LNCAP (cell line): ENCODE measurements around the gene ICAM3.

Source experiments
- TF ChIP-seq, protein P1 (sequence below): fragments of 450-650 bp; IDR thresholded peaks from 2 replicates; pipeline ENCODE4 v1.5.1; 2017; ENCODE audit warnings: mild to moderate bottlenecking

Gene ICAM3

DNA sequence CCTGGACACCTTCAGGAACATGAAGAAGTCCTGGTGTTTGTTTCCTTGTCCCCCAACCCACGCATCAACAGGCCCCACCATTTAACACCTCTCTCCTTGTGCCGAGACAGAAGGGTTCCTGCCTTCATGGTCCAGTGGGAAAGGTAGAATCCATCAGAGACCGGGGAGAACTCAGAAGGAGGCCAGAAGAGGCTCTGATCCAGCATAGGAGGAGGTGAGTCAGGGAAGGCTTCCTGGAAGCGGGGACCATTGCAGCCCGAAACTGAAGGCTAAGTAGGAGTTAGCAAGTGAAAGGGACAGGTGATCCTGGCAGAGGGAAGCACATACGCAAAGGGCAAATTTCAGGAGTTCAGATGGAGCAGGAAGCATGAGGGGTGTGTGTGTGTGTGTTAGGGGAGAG is 484 bp downstream of the ICAM3 start:
- TF ChIP-seq, protein P1, sequence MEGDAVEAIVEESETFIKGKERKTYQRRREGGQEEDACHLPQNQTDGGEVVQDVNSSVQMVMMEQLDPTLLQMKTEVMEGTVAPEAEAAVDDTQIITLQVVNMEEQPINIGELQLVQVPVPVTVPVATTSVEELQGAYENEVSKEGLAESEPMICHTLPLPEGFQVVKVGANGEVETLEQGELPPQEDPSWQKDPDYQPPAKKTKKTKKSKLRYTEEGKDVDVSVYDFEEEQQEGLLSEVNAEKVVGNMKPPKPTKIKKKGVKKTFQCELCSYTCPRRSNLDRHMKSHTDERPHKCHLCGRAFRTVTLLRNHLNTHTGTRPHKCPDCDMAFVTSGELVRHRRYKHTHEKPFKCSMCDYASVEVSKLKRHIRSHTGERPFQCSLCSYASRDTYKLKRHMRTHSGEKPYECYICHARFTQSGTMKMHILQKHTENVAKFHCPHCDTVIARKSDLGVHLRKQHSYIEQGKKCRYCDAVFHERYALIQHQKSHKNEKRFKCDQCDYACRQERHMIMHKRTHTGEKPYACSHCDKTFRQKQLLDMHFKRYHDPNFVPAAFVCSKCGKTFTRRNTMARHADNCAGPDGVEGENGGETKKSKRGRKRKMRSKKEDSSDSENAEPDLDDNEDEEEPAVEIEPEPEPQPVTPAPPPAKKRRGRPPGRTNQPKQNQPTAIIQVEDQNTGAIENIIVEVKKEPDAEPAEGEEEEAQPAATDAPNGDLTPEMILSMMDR, result no peak

DNA sequence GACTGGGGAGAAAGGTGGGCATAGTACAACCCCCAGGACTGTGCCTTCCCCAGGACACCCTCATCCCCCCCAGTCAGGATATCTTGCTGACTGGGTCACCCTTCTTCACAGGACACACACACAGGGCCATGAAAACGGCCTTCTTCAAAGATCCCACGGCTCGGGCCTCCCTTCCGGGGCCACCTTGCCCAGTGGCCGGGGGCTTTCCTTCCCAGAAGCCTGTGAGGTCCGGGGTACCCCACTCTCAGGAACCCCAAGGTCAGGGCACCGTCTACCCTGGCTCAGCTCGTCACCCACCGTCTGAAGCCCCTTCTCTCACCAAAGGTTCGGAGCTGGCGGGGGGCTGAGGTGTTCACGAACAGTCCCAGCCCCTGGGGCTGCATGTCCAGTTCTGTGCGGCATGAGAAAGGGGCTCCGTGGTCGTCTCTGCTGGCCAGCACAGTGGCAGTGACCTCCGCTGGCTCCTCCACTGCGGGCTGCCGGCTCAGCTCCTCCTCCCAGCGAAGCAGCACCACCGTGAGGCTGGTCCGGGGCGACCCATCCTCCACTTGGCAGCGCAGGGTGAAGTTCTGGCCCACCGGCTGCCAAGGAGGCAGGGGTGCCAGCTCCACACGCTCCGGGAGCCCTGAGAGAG is 4.0 kb downstream of the ICAM3 start:
- TF ChIP-seq, protein P1, result no peak

DNA sequence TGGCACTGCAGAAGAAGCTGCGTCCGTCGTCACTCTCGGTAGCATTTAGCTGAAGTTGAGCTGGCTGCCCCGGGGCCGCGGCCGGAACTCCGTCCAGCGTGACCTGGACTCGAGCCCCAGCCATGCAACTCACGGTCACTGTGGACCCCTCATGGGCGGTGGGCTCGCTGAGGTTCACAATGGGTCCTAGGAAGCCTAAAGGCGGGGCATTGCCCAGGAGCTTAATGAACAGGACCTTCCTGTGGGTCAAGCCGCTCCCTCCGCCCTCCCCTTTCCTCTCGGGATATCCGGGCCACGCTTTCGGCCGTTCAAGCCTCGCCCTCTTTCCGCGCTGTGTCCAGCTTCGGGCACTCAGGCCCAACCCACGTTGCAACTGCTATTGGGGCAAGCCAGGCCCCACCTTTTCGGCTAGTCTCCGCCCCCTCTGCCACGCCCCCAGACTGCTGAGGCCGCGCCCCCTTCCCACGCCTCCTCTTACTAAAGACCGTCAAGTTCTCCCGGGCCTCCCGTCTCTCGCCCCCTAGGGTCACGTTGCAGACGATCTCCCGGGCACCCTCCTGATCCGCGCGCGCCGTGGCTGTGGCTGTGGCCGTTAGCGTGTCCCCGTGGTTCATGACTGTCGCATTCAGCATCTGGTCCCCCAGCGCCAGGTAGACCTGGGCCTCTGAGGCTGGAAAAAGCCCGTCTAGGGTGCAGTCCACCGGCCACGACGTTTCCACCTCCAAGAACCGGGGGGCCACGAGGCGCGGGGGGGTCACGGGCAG is 4.7 kb downstream of the ICAM3 start:
- TF ChIP-seq, protein P1, result no peak

DNA sequence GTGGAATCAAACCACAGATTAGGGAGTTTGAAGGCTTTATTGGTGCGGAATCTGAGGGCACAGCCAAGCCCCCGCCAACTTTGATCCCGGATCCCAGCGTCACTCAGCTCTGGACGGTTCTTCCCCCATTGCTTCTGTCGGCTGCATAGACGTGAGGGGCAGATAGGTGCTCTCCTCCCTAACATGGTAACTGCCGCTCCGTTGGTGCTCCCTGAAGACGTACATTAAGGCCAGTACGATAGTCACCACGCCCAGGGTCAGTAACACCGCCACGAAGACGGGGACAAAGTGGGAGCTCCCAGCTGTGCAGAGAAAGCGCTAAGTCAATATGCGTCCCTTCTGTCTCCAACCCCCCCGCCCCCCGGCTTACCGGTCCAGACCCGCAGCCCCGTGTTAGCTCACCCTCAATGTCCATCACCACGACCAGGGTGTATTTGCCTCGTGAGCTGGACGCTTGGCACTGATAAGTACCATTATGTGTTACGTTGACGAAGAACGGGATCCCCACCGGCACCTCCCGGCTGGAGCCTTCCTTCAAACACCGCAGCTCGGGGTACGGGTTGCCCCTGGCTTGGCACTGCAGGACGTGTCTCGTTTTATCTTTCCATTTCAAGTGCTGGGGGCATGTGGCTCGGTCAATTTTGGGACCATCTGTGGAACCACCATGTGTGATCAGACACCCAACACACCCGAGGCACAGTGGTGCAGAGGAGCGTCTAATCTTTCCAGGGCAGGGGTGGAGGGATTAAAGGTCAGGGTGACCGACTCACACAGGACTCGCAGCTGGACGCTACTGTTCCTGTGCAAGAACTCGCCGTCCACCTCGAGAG is 5.5 kb downstream of the ICAM3 start:
- TF ChIP-seq, protein P1, result no peak

DNA sequence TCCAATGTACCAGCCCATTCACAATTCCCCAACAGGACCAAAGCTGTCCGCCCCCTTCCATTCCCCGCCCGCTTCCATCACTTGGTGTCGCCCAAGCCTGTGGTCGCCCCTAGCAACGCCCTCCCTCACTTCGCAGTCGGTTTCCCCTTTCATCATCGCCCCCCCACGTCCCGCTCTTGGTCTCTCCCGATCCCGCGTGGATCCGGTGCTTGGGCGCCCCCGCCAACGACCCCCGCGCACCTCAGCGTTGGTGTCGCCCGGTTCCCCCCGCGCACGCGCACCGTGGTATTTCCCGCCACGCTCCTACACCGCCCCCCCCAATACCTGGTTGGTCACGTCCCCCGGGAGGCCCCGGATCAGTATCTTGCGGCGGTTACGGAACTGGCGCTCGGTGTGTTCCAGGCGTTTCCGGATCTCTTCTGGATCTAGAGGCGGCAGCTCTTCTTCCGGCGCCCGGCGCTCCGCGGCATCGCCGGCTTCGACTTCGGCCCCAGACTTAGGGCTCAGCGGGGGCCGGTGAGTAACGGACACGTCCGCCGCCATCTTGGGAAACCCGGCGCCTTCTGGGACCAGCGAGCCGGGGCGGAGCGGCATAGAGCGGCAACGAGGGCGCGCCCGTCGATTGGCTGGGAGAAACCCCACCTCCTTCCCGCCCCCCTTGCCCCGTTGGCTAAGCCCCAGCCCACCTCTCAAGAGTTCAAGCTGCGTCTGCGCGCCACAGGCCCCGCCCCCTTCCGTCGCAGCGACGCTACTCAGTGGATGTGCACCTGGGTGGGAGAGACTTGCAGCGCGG is 6.3 kb downstream of the ICAM3 start, which contains the start of gene RAVER1:
Gene RAVER1 (minus strand): TSS at position 565 of the 793 bp plus-strand sequence. CDS start 22 bp downstream, at position 543.
- TF ChIP-seq, protein P1, result no peak

DNA sequence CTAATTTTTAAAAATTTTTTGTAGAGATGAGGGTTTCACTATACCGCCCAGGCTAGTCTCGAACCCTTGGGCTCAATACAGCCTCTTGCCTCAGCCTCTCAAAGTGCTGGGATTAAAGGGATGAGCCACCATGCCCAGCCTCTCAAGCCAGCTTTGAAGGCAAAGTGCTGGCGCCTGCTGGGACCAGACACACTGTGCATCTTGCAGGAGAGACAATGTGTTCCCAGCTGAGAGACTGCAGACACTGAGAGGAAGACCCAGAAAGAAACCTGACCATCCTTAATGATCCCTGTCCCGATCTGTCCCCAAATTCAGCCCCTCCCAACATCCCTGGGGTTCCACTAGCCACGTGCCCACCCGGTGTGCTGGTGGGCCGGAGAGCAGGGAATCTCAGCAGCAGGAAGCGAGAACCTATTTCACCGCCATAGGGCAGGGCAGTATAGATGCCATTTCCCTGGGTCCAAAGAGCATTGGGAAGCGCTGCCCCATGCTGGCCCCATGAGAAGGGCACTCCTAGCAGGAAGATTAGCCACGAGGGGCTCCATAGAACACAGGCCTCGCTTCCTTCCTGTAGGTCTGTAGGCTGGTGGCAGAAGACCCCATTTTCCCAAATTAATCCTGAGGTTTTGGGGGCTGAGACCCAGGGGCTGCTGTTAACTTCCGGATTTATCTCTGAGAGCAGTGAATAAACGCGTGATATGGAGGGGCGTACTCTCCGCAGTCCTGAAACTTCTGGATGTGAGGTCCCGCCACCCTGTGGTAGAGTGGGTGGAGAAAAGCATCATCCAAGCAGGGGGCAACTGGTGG is 7.1 kb downstream of the ICAM3 start:
- TF ChIP-seq, protein P1, result no peak
